NT2/D1 (cell line): ENCODE results near the gene PLCB3.
A peak's percentile ranks its signal among the peaks of the same experiment; 100 is the strongest.

Experiments used
- DNase-seq: peaks from one replicate; pipeline ENCODE4 v3.0.0-alpha.2; 2011; ENCODE audit warnings: low read depth, low spot score
- H3K27me3 ChIP-seq: 2 replicates; pipeline ENCODE4 v1.6.0; 2011; ENCODE audit warnings: mild to moderate bottlenecking; ENCODE audit not compliant: insufficient read length, insufficient read depth
- H3K36me3 ChIP-seq: 2 replicates; pipeline ENCODE4 v1.6.1; 2011; ENCODE audit warnings: mild to moderate bottlenecking, low read length, mixed read lengths; ENCODE audit not compliant: insufficient read depth, insufficient read length
- H3K4me1 ChIP-seq: 2 replicates; pipeline ENCODE4 v1.5.1; 2011; ENCODE audit not compliant: insufficient read depth, insufficient read length
- H3K4me3 ChIP-seq: 2 replicates; pipeline ENCODE4 v1.5.1; 2011; ENCODE audit warnings: low read depth; ENCODE audit not compliant: insufficient read length
- H3K9ac ChIP-seq: 2 replicates; pipeline ENCODE4 v1.6.0; 2011; ENCODE audit warnings: low read depth; ENCODE audit not compliant: insufficient read length
- H3K9me3 ChIP-seq: 2 replicates; pipeline ENCODE4 v1.5.1; 2011; ENCODE audit warnings: mild to moderate bottlenecking, low read length; ENCODE audit not compliant: insufficient read depth
- SUZ12 ChIP-seq: IDR thresholded peaks from 2 replicates; pipeline ENCODE4 v1.6.1; 2011; ENCODE audit not compliant: insufficient read length, insufficient read depth; ENCODE audit errors: extremely low read depth
- YY1 ChIP-seq: IDR thresholded peaks from 2 replicates; pipeline ENCODE4 v1.6.1; 2011; ENCODE audit not compliant: insufficient read length, insufficient read depth
- ZNF274 ChIP-seq: IDR thresholded peaks from 2 replicates; pipeline ENCODE4 v1.6.1; 2011; ENCODE audit warnings: mild to moderate bottlenecking, low read depth, low read length

Gene PLCB3

DNA sequence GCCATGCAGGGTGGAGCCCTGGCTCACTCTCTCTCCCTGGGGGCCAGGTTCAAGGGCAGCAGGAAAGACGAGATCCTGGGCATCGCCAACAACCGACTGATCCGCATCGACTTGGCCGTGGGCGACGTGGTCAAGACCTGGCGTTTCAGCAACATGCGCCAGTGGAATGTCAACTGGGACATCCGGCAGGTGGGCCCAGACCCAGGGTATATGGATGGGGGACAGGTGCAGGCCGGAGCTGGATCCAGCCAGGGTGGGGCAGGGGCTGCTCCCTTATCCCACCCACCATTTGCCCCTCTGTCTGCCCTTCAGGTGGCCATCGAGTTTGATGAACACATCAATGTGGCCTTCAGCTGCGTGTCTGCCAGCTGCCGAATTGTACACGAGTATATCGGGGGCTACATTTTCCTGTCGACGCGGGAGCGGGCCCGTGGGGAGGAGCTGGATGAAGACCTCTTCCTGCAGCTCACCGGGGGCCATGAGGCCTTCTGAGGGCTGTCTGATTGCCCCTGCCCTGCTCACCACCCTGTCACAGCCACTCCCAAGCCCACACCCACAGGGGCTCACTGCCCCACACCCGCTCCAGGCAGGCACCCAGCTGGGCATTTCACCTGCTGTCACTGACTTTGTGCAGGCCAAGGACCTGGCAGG is 28.2 kb upstream of the PLCB3 start:
- no peak for TF ChIP-seq ZNF274
- no peak for TF ChIP-seq SUZ12
- no peak for TF ChIP-seq YY1
- H3K9ac ChIP-seq, result no peak overlapping the region
- H3K27me3 ChIP-seq, result no peaks in the 10 kb centered on the region
- peaks cover 26% of the 10 kb centered on the region for H3K4me1 ChIP-seq
- H3K9me3 ChIP-seq, result no peaks in the 10 kb centered on the region
- no peak overlapping the region for H3K4me3 ChIP-seq
- peaks cover 54% of the 10 kb centered on the region for H3K36me3 ChIP-seq
- DNase-seq, result no peak

DNA sequence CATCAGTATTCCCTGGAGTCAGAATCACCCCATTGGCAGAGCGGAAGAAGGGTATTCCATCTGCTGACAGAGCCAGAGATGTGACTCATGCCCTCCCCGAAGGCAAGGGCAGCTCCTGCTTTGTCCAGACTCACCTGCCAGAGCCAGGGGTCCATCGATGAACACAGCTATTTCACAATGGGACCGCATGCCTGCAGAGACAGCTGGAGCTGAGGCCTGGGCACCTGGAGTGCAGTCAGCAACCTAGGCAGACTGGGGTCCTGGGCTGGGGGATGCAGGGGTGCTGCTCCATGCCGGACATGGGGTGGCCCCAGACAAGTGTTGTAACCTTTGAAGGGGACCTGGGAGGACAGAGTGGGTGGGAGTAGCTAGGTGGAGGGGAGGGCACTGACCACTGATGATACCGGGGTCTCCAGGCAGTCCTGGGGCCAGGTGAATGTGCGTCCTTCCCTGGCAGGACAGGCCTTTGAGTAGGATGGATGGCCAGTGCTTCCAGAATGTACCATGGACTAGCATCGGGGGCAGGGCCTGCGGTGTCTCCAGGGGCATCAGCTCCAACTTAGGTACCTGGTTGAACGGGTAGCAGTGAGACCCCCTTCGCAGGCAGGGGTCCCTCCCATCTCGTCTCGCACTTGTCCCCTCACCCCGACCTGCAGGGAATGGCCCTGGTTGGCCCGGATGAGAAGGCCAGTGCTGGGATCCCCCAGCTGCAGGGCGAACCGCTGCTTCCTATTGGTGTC is 27.0 kb upstream of the PLCB3 start:
- no peak for TF ChIP-seq ZNF274
- TF ChIP-seq SUZ12, result no peak
- TF ChIP-seq YY1, result no peak
- H3K9ac ChIP-seq, result peak overlapping the region; percentile 28
- DNase-seq, result no peak
- peaks cover 49% of the 10 kb centered on the region for H3K36me3 ChIP-seq
- H3K4me1 ChIP-seq, result peaks cover 29% of the 10 kb centered on the region
- no peaks in the 10 kb centered on the region for H3K9me3 ChIP-seq
- H3K27me3 ChIP-seq, result no peaks in the 10 kb centered on the region
- H3K4me3 ChIP-seq, result no peak overlapping the region

DNA sequence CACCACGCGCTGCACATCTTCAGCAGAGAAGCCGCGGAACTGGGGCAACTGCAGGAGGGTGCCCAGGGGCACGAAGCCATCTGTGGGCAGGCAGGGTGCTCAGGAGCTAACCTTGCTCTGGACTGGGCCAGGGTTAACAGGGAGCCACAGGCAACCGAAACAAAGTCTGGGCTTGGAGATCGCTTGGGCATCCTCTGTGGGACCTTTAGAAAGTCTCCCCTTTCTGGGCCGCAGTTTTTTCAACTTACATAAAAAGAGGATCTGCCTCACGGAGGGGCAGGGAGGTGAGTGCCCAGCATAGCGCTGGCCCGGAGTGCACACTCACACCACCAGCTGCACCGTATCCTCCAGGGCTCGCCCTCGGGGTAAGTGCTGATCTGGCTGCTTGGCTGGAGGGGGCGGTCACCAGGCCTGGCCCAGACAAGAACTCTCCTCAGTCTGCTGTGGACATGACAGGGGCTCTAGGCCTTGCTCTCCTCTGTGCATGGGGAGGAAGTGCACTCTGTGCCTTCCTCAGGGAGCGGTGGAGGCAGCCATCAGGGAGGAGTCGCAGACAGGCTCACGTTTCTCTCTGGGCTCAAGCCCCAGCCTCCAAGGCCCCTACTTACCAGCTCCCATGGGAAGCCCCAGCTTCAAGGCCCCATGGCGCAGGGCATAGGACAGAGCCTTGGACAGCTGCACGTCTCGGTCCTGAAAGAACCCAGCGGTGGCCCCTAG is 26.3 kb upstream of the PLCB3 start:
- TF ChIP-seq SUZ12 (no peak), ZNF274 (no peak), YY1 (no peak)
- no peaks in the 10 kb centered on the region for H3K9me3 ChIP-seq
- no peaks in the 10 kb centered on the region for H3K27me3 ChIP-seq
- H3K4me1 ChIP-seq, result peaks cover 33% of the 10 kb centered on the region
- no peak for DNase-seq
- H3K4me3 ChIP-seq, result peak overlapping the region; percentile 92
- peak overlapping the region; percentile 94 for H3K9ac ChIP-seq
- H3K36me3 ChIP-seq, result peaks cover 43% of the 10 kb centered on the region

DNA sequence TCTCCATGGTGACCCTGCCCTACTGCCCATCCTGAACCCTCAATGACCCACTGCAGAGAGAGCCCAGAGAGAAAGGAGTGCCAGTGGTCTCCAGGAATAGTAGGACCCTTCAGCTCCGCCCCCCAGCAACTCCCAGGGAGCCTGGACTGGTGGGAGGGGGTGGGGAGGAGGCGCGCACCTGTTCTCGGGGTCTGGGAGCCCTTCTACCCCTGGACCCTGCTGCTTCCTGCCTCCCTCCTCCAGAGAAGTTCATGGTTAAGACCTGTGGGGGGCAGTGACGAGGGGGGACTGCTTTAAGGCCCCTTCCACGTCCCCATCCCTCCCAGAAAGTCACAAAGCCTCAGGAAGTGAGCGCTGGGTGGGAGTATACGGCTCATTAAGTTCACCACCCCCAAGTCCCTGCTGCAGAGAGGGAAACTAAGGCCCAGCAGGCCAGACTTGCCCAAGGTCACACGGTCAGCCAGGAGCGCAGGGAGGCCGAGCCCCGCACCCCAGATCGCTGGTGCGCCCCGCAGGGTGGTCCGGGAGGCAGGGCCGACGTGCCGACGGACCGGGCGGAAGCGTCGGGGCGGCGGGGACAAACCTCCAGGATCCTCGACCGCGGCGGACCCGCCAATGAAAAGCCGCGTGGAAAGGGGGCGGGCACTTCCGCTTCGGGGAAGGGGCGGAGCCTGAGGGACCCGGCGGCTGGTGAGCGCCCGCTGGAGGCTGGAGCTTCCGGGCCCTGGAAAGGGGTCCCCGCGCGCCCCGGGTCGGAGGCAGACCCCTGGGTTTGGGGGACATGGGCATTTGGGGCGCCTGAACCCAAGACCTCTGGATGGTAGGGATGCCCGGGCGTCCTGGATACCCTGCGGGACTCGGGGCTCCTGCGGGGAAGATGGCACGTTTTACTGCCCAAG is 25.5 kb upstream of the PLCB3 start, which contains the start of the genes NUDT22 and TRPT1:
Gene NUDT22, plus strand, starts transcription at position 667 of the 899 bp plus-strand sequence. CDS start 379 bp downstream, outside the sequence.
Gene TRPT1, minus strand, starts transcription at position 579 of the 899 bp plus-strand sequence. Its CDS starts 326 bp downstream, at position 253.
- H3K9ac ChIP-seq, result peak within 1 kb of the TSS; percentile 94
- no peaks in the 10 kb centered on the region for H3K9me3 ChIP-seq
- peaks cover 35% of the 10 kb centered on the region for H3K36me3 ChIP-seq
- H3K4me1 ChIP-seq, result peaks cover 33% of the 10 kb centered on the region
- no peaks in the 10 kb centered on the region for H3K27me3 ChIP-seq
- no peak for DNase-seq
- peak within 1 kb of the TSS; percentile 92 for H3K4me3 ChIP-seq
- TF ChIP-seq ZNF274 (no peak), SUZ12 (no peak), YY1 (no peak)

DNA sequence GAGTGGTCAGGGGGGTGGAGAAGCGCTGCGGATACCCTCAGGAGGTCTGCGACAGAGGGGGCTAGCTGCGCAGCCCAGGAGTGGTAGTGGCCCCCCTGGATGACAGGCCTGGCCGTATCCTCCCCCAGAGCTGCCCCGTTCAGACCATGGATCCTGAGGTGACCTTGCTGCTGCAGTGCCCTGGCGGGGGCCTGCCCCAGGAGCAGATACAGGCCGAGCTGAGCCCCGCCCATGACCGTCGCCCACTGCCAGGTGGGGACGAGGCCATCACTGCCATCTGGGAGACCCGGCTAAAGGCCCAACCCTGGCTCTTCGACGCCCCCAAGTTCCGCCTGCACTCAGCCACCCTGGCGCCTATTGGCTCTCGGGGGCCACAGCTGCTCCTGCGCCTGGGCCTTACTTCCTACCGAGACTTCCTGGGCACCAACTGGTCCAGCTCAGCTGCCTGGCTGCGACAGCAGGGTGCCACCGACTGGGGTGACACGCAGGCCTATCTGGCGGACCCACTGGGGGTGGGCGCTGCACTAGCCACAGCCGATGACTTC is 24.8 kb upstream of the PLCB3 start:
- TF ChIP-seq YY1 (no peak), SUZ12 (no peak), ZNF274 (no peak)
- Histone ChIP-seq H3K27me3 (no peaks in the 10 kb centered on the region), H3K9me3 (no peaks in the 10 kb centered on the region), H3K4me1 (peaks cover 33% of the 10 kb centered on the region), H3K36me3 (peaks cover 31% of the 10 kb centered on the region), H3K4me3 (peak overlapping the region; percentile 92), H3K9ac (peak overlapping the region; percentile 94)
- DNase-seq, result no peak

DNA sequence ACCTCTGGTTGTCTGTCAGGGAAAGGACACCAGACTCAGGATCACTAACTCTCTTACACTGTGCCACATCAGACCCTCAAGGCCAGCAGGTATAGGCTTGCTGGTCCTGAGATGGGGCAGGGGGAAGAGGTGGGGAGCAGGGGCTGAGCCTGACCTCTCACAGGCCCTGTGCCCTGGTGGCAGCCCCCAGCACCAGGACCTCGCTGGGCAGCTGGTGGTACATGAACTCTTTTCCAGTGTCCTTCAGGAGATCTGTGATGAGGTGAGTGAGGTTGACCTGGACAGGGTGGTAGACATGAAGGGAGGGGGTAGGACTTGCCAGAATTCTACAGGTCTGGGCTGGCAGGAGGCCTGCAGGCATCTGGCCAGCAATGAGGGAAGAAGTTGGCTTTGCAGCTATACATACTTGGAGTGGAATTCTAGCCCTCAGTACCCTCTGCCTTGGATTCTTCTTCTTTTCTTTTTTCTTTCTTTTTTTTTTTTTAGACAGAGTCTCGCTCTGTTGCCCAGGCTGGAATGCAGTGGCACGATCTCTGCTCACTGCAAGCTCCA is 23.8 kb upstream of the PLCB3 start:
- TF ChIP-seq YY1 (no peak), ZNF274 (no peak), SUZ12 (no peak)
- no peak for DNase-seq
- Histone ChIP-seq H3K9ac (peak overlapping the region; percentile 94), H3K36me3 (peaks cover 29% of the 10 kb centered on the region), H3K27me3 (peaks cover 3% of the 10 kb centered on the region), H3K9me3 (no peaks in the 10 kb centered on the region), H3K4me3 (no peak overlapping the region), H3K4me1 (peaks cover 37% of the 10 kb centered on the region)
